Measurements from ENCODE around the gene SEL1L3.

The SEL1L3 gene

DNA sequence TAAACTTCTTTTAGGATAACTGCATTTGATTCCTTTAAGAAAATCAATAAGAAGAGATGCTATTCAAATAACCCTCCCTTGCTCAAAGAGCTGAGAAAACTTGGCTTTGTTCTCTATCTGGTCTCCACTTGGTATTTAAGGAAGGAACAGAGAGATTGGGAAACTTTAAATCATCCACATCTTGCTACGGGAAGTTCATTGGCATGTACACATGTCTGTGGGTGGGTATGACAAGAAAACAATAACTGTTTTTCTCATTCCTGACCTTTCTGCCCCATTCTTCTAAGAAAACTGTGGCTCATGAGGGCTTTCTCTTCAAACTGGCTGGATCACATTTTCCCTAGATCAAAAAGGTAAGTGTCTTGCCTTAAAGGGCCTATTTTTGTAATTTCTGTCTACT is 6.0 kb downstream of the SEL1L3 start:
- DNase-seq = no peak
- no peak for TF ChIP-seq POLR2A (IDR thresholded peaks at IDR 0.05; ENCODE audit: low read length)
- no peak for TF ChIP-seq GATA1 (IDR thresholded peaks at IDR 0.05; ENCODE audit: low read depth, low read length)

DNA sequence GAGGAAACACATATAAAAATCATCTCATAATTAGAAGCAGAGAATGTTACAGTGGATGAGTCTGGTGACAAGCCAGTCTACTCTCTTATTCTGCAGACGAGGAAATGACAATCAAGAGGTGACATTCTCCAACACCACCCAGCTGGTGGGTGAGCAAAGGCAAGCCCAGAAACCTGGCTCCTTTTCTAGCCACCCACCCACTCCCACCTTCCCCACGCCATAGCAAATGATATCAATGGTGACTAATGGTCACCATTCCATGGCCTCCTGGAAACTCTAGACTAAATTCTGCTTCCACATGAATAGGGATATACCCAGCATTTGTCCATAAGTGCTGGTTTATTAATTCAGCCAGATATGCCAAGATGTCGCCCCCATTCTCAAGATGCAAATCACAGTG is 10.7 kb downstream of the SEL1L3 start:
- DNase-seq = no peak
- TF ChIP-seq GATA1 (IDR thresholded peaks at IDR 0.05; ENCODE audit: low read depth, low read length) = no peak
- TF ChIP-seq POLR2A (IDR thresholded peaks at IDR 0.05; ENCODE audit: low read length) = no peak

DNA sequence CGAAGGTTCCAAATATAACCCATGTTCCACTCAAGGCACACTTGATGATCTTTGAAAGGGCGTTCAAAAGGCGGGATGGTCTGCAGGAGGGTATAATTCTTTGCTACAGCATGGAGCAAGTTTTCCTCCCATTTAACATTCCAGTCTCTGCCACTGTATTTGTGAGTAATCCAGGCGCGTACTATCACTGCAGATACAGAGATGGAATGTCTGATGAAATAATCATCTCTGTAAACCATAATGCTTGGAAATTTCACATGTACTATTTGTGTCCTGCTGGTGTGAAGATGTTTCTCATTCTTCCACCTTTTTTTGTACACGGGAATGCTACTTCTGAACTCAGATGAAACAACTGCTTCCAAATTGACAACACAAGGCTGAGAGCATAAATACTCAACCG is 15.5 kb downstream of the SEL1L3 start:
- DNase-seq = no peak
- TF ChIP-seq GATA1 (IDR thresholded peaks at IDR 0.05; ENCODE audit: low read depth, low read length) (no peak), POLR2A (IDR thresholded peaks at IDR 0.05; ENCODE audit: low read length) (no peak)

DNA sequence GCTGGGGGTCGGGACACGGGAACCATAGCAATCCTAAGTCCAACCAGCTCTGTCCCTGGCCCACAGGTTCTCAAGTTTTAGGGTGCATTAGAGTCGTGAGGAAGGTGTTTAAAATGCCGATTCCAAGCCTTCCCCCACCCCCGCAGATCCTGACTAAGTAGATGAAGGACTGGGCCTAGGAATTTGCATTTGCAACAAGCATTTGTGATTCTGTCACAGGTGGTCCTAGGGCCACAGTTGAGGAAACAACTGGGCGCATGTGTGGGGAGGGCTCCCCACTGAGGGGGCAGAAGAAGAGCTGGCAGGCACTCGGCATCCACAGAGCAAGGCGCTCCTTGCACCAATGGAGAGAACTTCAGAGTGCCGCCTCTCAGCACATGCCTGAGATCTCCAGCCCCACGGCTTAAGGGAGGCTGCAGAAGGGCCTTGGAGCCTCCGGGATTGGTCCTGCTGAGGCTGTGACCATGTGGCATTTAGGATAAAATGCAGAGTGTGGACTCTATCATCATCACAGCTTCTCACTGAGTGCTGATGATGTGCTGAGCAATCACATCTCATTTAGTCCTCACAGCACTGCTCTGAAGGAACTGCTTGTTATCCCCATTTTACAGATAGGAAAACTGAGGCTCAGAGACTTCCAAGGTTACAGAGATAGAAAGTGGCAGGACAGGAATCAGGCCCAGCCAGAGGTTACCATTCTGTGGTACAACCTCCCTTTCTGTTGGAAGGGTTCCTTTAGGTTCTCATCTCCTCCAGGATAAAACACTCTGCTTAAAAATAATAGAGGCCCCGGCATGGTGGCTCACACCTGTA is 16.7 kb downstream of the SEL1L3 start:
- no peak for DNase-seq
- TF ChIP-seq GATA1 (IDR thresholded peaks at IDR 0.05; ENCODE audit: low read depth, low read length) (no peak), POLR2A (IDR thresholded peaks at IDR 0.05; ENCODE audit: low read length) (no peak)

DNA sequence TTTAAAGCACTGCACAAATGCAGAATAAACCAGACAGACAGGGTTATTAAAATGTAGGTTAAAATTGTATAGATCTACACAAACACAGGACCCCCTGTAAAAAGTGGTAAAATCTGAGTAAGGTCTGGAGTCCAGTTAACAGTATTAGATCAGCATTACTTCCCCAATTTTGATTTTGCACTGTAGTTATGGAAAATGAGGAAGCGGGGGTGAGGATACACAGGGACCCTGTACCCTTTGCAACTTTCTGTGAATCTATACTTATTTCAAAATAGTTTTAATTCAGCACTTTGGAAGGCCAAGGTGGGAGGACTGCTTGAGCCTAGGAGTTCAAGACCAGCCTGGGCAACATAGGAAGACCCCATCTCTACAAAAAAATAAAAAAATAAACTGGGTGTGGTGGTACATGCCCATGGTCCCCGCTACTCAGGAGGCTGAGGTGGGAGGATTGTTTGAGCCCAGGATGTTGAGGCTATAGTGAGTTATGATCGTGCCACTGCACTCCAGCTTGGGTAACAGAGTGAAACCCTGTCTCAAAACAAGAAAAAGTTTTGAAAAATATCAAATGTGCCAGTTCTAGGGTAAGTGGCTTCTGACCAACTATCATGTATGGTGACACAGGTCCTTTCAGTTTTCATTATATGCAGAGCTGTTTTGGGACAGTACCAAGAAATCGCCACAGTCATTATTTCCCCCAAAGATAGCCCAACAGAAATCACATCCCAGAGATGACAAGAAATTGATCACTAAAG is 17.7 kb downstream of the SEL1L3 start:
- no peak for DNase-seq

DNA sequence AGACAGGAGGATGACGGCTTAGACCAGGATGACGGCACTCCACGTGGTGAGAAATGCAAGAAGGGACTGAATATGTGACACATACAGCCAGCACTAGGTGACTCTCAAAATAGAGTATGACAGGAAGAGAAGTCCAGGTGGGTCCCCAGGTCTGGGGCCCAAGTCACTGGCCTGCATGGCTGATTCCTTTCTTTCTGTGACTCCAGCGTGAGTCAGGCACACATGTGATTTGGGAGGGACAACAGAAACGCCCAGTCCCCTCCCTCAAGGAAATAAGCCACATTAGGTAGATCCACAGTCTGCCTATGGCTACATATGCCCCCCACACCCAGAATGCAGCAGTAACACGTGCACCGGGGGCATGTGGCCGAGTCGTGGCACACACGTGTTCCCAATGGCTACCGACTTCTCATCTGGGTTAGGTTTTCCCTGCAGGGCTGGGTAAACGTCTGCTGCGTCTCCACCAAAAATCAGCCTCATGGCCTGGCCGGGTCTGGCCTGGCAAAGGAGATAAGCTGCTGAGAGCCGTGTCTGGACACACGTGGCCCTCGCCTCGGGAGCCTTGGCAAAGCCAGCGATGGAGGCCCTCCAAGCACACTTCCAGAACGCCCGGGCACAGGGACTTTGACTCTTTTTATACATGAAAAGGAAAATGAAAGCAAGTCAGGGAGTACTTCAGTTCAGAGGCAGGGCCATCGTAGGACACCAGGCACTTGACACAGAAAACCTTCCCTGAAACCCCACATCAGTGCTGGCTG is 19.3 kb downstream of the SEL1L3 start:
- DNase-seq = peak; percentile 9 to 21
- TF ChIP-seq GATA1 (IDR thresholded peaks at IDR 0.05; ENCODE audit: low read depth, low read length) = no peak

More for the DNA sequence above, 17.7 kb downstream of the SEL1L3 start:
- TF ChIP-seq GATA1 (IDR thresholded peaks at IDR 0.05; ENCODE audit: low read depth, low read length) (no peak), POLR2A (IDR thresholded peaks at IDR 0.05; ENCODE audit: low read length) (no peak)

DNA sequence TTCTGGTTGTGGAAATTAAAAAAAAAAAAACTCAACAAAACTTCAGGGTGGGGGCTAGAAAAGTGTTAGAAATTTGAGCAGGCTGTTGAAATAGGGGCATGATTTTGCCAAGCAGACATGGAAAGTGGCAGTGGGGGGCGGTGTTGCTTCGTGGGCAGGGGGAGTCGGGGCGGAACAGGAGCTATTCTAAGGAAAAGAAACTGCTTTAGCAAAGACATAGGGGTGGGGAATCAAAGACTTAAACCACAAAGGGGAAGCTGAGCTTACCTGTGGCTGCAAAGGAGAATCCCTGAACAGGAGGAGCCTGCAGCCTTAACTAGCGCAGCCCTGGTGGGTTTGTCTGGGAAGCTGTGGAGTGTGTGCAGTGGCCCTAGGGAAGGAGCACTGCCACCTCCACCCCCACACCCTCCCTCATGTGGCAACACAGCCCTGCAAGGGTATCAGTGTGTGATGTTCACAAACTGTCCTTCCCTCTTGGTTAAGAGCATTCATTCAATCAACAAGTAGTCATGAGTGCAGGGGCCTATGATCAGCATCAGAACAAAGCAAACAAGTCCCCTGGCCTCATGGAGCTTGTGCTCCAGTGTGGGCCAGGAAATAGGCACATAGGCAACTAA is 20.5 kb downstream of the SEL1L3 start:
- peak in 1 of 2 experiments; percentile 6 for DNase-seq

DNA sequence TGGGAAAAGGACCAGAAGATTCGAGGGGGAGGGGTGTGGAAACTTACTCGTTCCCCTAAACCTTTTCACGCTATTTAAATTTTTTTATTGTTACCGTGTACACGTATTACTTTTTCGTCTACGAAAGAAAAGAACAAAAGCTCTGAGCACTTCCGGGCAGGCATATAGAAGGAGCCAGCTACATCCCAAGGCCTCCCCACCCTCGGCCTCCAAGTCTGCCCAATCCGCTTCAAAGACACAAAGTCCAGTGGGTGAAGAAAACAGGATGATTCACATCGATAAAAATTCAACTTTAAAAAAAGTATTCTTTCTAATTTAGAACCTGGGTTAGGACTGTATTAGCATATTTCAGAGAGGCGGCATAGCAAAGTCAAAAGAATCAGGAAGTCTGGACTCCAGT is 23.1 kb downstream of the SEL1L3 start:
- no peak for DNase-seq
- TF ChIP-seq POLR2A (IDR thresholded peaks at IDR 0.05; ENCODE audit: low read length) (no peak), GATA1 (IDR thresholded peaks at IDR 0.05; ENCODE audit: low read depth, low read length) (no peak)

More for the DNA sequence above, 20.5 kb downstream of the SEL1L3 start:
- no peak for TF ChIP-seq GATA1 (IDR thresholded peaks at IDR 0.05; ENCODE audit: low read depth, low read length)
- no peak for TF ChIP-seq POLR2A (IDR thresholded peaks at IDR 0.05; ENCODE audit: low read length)

DNA sequence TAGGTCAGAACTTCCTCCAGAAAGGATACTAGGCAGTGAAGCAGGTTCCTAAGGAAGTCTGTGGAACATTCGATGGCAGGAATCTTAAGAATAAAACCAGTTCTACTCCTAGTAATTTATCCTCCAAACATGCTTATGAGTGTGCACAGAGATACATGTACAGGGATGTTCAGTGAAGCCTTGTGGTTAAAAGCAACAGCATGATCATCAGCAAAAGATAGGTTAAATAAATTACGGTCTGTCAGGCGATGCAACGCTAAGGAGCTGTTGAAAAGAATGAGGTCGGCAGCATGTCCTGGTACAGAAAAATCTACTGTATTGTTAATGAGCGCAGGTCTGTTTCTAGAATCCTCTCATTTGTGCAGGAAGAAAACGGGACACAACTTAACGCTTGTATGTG is 23.6 kb downstream of the SEL1L3 start:
- TF ChIP-seq POLR2A (IDR thresholded peaks at IDR 0.05; ENCODE audit: low read length) = no peak
- no peak for TF ChIP-seq GATA1 (IDR thresholded peaks at IDR 0.05; ENCODE audit: low read depth, low read length)
- no peak for DNase-seq

DNA sequence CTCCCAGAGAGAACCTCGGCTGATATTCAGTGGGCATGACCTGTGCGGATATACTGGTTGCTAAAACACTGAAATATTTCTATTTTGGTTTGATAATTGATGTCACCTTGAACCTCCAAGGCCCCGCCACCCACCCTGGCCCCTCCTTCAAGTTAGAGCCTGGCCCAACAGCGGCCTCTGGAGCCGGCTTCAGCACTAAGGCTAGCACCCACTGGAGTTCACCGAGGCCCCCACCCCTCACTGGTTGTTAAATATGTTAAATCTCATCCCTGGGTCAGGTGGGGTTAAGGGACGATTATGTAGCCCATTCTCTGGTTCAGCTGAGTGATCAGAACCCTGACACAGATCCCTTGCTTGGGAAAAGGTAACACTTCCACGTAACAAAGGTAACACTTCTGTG is 24.3 kb downstream of the SEL1L3 start:
- no peak for TF ChIP-seq POLR2A (IDR thresholded peaks at IDR 0.05; ENCODE audit: low read length)
- no peak for TF ChIP-seq GATA1 (IDR thresholded peaks at IDR 0.05; ENCODE audit: low read depth, low read length)

DNA sequence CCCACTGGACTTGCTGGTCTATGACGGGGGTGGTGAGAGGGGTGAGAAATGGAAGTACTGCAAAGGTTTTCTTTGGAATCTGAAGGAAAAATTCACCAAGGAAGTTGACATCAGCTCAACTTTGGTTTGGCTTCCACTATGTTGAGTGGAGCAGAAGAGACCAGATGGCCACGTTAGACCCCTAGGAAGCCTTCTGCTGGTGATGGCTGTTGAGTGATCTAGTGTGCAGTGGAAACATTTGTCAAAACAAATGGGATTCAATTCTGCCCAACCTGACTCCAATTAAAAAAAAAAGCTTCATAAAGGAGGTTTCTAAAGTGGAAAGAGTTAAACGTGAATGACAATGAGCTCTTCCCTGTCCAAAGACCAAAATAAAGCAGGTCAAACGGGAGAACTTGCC is 25.7 kb downstream of the SEL1L3 start:
- no peak for TF ChIP-seq POLR2A (IDR thresholded peaks at IDR 0.05; ENCODE audit: low read length)
- no peak for TF ChIP-seq GATA1 (IDR thresholded peaks at IDR 0.05; ENCODE audit: low read depth, low read length)
- DNase-seq = no peak

More for the DNA sequence above, 24.3 kb downstream of the SEL1L3 start:
- no peak for DNase-seq

DNA sequence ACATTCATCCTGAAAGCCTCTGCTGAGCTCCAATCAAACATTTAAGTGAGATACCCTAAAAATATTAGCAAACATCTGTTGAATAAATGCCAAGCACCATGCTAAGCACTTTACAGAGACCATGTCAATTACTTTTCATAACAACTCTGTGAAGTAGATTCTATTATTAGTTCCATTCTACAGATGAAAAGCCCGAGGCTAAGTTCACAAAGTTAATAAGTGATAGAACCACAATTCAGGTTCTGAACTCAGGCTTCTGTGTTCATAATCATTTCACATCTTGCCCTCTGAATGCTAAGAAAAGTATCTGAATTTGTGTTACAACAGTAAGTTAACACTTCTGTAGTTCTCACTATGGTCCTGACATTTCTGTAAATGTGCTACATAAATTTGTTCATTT is 27.4 kb downstream of the SEL1L3 start:
- TF ChIP-seq POLR2A (IDR thresholded peaks at IDR 0.05; ENCODE audit: low read length) (no peak), GATA1 (IDR thresholded peaks at IDR 0.05; ENCODE audit: low read depth, low read length) (no peak)
- DNase-seq = no peak

DNA sequence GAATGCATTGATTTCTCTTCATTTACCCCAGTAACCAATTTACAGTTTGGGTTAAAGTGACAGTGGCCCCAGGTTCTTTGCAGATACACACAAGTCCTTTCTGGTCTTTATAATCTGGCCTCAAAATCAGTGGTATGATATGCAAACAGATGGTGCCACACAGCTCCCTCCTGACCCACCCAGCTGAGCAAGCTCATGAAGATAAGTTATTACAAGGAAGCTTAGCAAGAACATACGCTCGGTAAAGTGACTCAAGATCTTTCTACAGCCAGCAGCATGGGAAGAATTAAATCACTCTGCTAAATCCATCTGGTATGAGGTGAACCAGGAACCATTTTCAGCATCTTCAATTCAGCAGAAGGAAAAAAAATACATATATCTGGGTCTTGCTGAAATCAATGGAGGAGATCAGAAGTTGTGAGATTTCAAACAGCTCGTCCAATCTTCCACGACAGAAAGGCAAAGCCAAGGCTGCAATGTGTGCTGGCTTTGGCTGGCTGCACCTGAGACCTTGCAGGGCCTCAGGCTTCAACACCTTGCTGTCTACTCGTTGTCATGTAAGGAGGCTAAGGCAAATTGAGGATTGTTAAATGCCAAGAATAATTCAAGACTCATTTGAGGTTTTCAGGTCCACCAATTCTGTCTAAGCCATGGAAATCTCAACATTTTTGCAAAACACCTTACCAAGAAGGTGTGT is 28.2 kb downstream of the SEL1L3 start:
- no peak for TF ChIP-seq POLR2A (IDR thresholded peaks at IDR 0.05; ENCODE audit: low read length)
- no peak for TF ChIP-seq GATA1 (IDR thresholded peaks at IDR 0.05; ENCODE audit: low read depth, low read length)
- peak; percentile 22 to 55 for DNase-seq
